ENCODE measurements around the gene LEFTY1. TPM values are rescaled to one million over a fixed set of nuclear protein-coding genes. Genes with fewer than 3 reads are reported as not detected.
A peak's percentile ranks its signal among the peaks of the same experiment; 100 is the strongest.
"Not testable (repeated sequence)": the region's sequence is repeated elsewhere in the genome, so short reads cannot be mapped to it uniquely, and the experiment has no call there.

The LEFTY1 gene
- 0.28 TPM for total RNA-seq (ENCODE audit: unreplicated experiment)
- long read RNA-seq: 0 reads

GRCh38 chr1:225888898-225889601, at the start of gene LEFTY1:
LEFTY1 (minus strand) TSS chr1:225889146; CDS start chr1:225889066, 80 bp downstream.
- Mint-ChIP-seq H3K27me3 (ENCODE audit: unreplicated experiment) (peaks cover 4% of the 10 kb centered on the region), H3K4me3 (ENCODE audit: unreplicated experiment) (peak within 1 kb of the TSS; percentile 56), H3K9me3 (ENCODE audit: unreplicated experiment) (no peaks in the 10 kb centered on the region), H3K36me3 (ENCODE audit: low read depth, unreplicated experiment) (no peaks in the 10 kb centered on the region), H3K27ac (ENCODE audit: unreplicated experiment) (peak within 1 kb of the TSS; percentile 20), H3K4me1 (ENCODE audit: unreplicated experiment) (peaks cover under 1% of the 10 kb centered on the region)
- DNase-seq (ENCODE audit: low spot score): no peak
- TF ChIP-seq CTCF (IDR thresholded peaks at IDR 0.05; ENCODE audit: unreplicated experiment): no peak

GRCh38 chr1:225937048-225937968, 48.4 kb upstream of the LEFTY1 start:
- H3K27ac Mint-ChIP-seq (ENCODE audit: unreplicated experiment): no peak overlapping the region
- no peaks in the 10 kb centered on the region for H3K9me3 Mint-ChIP-seq (ENCODE audit: unreplicated experiment)
- no peak overlapping the region for H3K4me3 Mint-ChIP-seq (ENCODE audit: unreplicated experiment)

GRCh38 chr1:225936523-225936922, 47.6 kb upstream of the LEFTY1 start:
- DNase-seq (ENCODE audit: low spot score): no peak
- no peak for TF ChIP-seq CTCF (IDR thresholded peaks at IDR 0.05; ENCODE audit: unreplicated experiment)
- Mint-ChIP-seq H3K27ac (ENCODE audit: unreplicated experiment) (no peak overlapping the region), H3K36me3 (ENCODE audit: low read depth, unreplicated experiment) (no peaks in the 10 kb centered on the region), H3K9me3 (ENCODE audit: unreplicated experiment) (no peaks in the 10 kb centered on the region), H3K4me3 (ENCODE audit: unreplicated experiment) (no peak overlapping the region), H3K4me1 (ENCODE audit: unreplicated experiment) (no peaks in the 10 kb centered on the region), H3K27me3 (ENCODE audit: unreplicated experiment) (peaks cover 5% of the 10 kb centered on the region)

More at GRCh38 chr1:225937048-225937968, 48.4 kb upstream of the LEFTY1 start:
- DNase-seq (ENCODE audit: low spot score): no peak
- H3K27me3 Mint-ChIP-seq (ENCODE audit: unreplicated experiment): peaks cover 5% of the 10 kb centered on the region
- no peaks in the 10 kb centered on the region for H3K36me3 Mint-ChIP-seq (ENCODE audit: low read depth, unreplicated experiment)
- no peaks in the 10 kb centered on the region for H3K4me1 Mint-ChIP-seq (ENCODE audit: unreplicated experiment)
- TF ChIP-seq CTCF (IDR thresholded peaks at IDR 0.05; ENCODE audit: unreplicated experiment): no peak

- H3K27me3 Mint-ChIP-seq (ENCODE audit: unreplicated experiment); H3K4me3 Mint-ChIP-seq (ENCODE audit: unreplicated experiment); DNase-seq (ENCODE audit: low spot score); H3K27ac Mint-ChIP-seq (ENCODE audit: unreplicated experiment); H3K9me3 Mint-ChIP-seq (ENCODE audit: unreplicated experiment); H3K36me3 Mint-ChIP-seq (ENCODE audit: low read depth, unreplicated experiment); H3K4me1 Mint-ChIP-seq (ENCODE audit: unreplicated experiment): not testable (repeated sequence)
These were observed 47.1 kb upstream of the LEFTY1 start for GRCh38 chr1:225936086-225936485.

GRCh38 chr1:225934711-225935110, 45.8 kb upstream of the LEFTY1 start:
- H3K4me1 Mint-ChIP-seq (ENCODE audit: unreplicated experiment): no peaks in the 10 kb centered on the region
- no peak overlapping the region for H3K27ac Mint-ChIP-seq (ENCODE audit: unreplicated experiment)
- no peak for DNase-seq (ENCODE audit: low spot score)
- peaks cover 2% of the 10 kb centered on the region for H3K27me3 Mint-ChIP-seq (ENCODE audit: unreplicated experiment)
- no peak overlapping the region for H3K4me3 Mint-ChIP-seq (ENCODE audit: unreplicated experiment)
- no peak for TF ChIP-seq CTCF (IDR thresholded peaks at IDR 0.05; ENCODE audit: unreplicated experiment)
- H3K9me3 Mint-ChIP-seq (ENCODE audit: unreplicated experiment): no peaks in the 10 kb centered on the region
- no peaks in the 10 kb centered on the region for H3K36me3 Mint-ChIP-seq (ENCODE audit: low read depth, unreplicated experiment)

Data from endothelial cell (in vitro differentiated cells).